Neural crest cell (in vitro differentiated cells): Measurements from ENCODE around the gene CEMIP. TPM values are rescaled to one million over a fixed set of nuclear protein-coding genes. Genes with fewer than 3 reads are reported as not detected.

ENCODE experiments used
- DNase-seq: peaks from one replicate; pipeline ENCODE4 v3.0.0; 2021; ENCODE audit warnings: low read depth, mixed read lengths, low spot score
- H3K27ac Mint-ChIP-seq: one replicate; pipeline ENCODE4 v1.8.0; 2021; ENCODE audit warnings: mild to moderate bottlenecking, mixed read lengths; ENCODE audit not compliant: unreplicated experiment
- H3K27me3 Mint-ChIP-seq: 2 replicates; pipeline ENCODE4 v1.8.0; 2021; ENCODE audit warnings: low read depth, mild to moderate bottlenecking, mixed read lengths
- H3K36me3 Mint-ChIP-seq: 2 replicates; pipeline ENCODE4 v1.8.0; 2021; ENCODE audit warnings: low read depth, mild to moderate bottlenecking, mixed read lengths
- H3K4me1 Mint-ChIP-seq: 2 replicates; pipeline ENCODE4 v1.8.0; 2021; ENCODE audit warnings: mixed read lengths
- H3K4me3 Mint-ChIP-seq: one replicate; pipeline ENCODE4 v1.8.0; 2021; ENCODE audit warnings: mild to moderate bottlenecking, mixed read lengths
- H3K9me3 Mint-ChIP-seq: 2 replicates; pipeline ENCODE4 v1.8.0; 2021; ENCODE audit warnings: mixed read lengths
- total RNA-seq: library from RNA; stranded (reverse); gene quantifications from 2 replicates; pipeline ENCODE4 v1.2.1, GENCODE V29; 2021
- TF ChIP-seq, protein P1 (sequence below): fragments of 200-600 bp; sonication (generic); conservative IDR thresholded peaks from 2 replicates; pipeline ENCODE4 v1.5.0; 2021; ENCODE audit warnings: antibody characterized with exemption, mild to moderate bottlenecking

The CEMIP gene
- total RNA-seq, 1 donor from 2014 or later, result 0.33 TPM

GRCh38 chr15:80940331-80940730 lies 161.2 kb downstream of the CEMIP start:
- H3K36me3 Mint-ChIP-seq, result peaks cover 14% of the 10 kb centered on the region

DNA sequence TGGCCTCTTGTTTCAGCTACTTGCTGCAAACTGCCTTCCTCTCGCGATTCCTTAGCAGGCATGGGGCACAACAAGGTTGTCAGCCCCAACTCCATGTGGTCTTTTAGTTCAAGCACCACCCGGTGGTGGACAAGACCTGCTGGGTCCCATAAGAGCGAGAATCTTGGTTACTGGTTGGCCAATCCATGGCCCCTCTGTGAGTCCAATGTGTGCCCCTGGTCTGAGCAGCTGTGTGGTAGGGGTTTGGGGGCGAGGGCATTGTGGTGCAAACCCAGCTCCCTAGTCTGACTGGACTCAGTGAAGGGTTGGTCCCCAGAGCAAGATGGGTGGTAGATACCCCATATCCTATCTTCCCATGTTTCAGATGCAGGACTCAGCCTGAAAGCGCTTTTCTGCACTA lies 161.7 kb downstream of the CEMIP start:
- peaks cover 7% of the 10 kb centered on the region for H3K4me1 Mint-ChIP-seq
- H3K36me3 Mint-ChIP-seq, result peaks cover 14% of the 10 kb centered on the region
- TF ChIP-seq, protein P1, sequence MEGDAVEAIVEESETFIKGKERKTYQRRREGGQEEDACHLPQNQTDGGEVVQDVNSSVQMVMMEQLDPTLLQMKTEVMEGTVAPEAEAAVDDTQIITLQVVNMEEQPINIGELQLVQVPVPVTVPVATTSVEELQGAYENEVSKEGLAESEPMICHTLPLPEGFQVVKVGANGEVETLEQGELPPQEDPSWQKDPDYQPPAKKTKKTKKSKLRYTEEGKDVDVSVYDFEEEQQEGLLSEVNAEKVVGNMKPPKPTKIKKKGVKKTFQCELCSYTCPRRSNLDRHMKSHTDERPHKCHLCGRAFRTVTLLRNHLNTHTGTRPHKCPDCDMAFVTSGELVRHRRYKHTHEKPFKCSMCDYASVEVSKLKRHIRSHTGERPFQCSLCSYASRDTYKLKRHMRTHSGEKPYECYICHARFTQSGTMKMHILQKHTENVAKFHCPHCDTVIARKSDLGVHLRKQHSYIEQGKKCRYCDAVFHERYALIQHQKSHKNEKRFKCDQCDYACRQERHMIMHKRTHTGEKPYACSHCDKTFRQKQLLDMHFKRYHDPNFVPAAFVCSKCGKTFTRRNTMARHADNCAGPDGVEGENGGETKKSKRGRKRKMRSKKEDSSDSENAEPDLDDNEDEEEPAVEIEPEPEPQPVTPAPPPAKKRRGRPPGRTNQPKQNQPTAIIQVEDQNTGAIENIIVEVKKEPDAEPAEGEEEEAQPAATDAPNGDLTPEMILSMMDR, result no peak
- H3K9me3 Mint-ChIP-seq, result no peaks in the 10 kb centered on the region
- no peak overlapping the region for H3K4me3 Mint-ChIP-seq
- no peaks in the 10 kb centered on the region for H3K27me3 Mint-ChIP-seq
- no peak for DNase-seq
- no peak overlapping the region for H3K27ac Mint-ChIP-seq

More at GRCh38 chr15:80940331-80940730, 161.2 kb downstream of the CEMIP start:
- DNase-seq, result no peak
- Mint-ChIP-seq H3K9me3 (no peaks in the 10 kb centered on the region), H3K27me3 (no peaks in the 10 kb centered on the region), H3K27ac (no peak overlapping the region), H3K4me1 (peaks cover 9% of the 10 kb centered on the region), H3K4me3 (no peak overlapping the region)
- TF ChIP-seq, protein P1, result no peak

GRCh38 chr15:80942266-80942665 lies 163.1 kb downstream of the CEMIP start:
- Mint-ChIP-seq H3K4me3 (no peak overlapping the region), H3K27ac (no peak overlapping the region), H3K36me3 (peaks cover 14% of the 10 kb centered on the region), H3K9me3 (no peaks in the 10 kb centered on the region), H3K4me1 (no peaks in the 10 kb centered on the region), H3K27me3 (no peaks in the 10 kb centered on the region)
- TF ChIP-seq, protein P1, result no peak
- no peak for DNase-seq

DNA sequence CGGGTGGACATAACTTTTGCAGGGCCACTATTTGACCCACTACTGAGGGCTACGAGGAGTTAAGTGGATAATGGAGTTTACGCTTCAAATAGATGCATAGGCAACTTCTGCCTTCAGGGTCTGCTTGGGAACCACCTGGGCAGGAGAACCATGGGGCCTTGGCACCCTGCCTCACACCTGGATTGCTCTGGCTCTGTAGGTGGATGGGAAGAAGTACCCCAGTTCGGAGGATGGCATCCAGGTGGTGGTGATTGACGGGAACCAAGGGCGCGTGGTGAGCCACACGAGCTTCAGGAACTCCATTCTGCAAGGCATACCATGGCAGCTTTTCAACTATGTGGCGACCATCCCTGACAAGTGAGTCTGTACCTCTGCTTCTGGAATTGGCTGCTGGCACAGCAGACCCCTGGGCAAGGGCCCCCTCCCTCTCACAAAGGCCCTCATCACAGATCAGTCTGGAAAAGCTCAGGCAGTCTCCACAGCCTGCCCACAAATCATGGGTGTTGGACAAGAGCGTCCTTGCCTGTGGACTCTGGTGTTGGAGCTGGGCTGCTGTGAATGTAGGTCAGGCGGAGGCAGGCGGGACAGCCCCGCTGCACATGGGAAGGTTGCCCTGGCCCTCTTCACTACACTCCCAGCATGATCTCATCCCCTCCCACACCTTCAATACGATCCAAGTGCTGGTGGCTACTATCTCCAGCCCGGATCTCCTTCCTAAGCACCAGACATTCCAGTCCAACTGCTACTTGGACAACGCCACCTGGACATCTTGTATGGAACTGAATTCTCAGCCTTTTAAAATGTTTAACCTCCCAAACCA lies 163.8 kb downstream of the CEMIP start:
- TF ChIP-seq, protein P1, result no peak
- no peak for DNase-seq
- no peak overlapping the region for H3K4me3 Mint-ChIP-seq
- H3K4me1 Mint-ChIP-seq, result no peaks in the 10 kb centered on the region
- H3K27ac Mint-ChIP-seq, result peak overlapping the region; percentile 88
- no peaks in the 10 kb centered on the region for H3K27me3 Mint-ChIP-seq
- no peaks in the 10 kb centered on the region for H3K9me3 Mint-ChIP-seq
- H3K36me3 Mint-ChIP-seq, result peaks cover 14% of the 10 kb centered on the region

- H3K27me3 Mint-ChIP-seq, result no peaks in the 10 kb centered on the region
- no peaks in the 10 kb centered on the region for H3K9me3 Mint-ChIP-seq
- DNase-seq, result no peak
- peaks cover 16% of the 10 kb centered on the region for H3K36me3 Mint-ChIP-seq
- no peak overlapping the region for H3K4me3 Mint-ChIP-seq
- TF ChIP-seq, protein P1, result no peak
- H3K27ac Mint-ChIP-seq, result no peak overlapping the region
- H3K4me1 Mint-ChIP-seq, result no peaks in the 10 kb centered on the region
Measured at GRCh38 chr15:80944818-80945217, 165.6 kb downstream of the CEMIP start.
